DND-41 (cell line): ENCODE data around the gene MRNIP.

Source experiments
- ATAC-seq: fragments of 200-7000 bp; cut with Tn5 transposase; 3 replicates; pipeline ENCODE4 v1.9.1; 2021; ENCODE audit warnings: low read depth; ENCODE audit not compliant: insufficient read depth
- DNase-seq: peaks from one replicate; pipeline ENCODE4 v3.0.0-alpha.2; 2020
- H2AFZ ChIP-seq: 2 replicates; pipeline ENCODE4 v1.6.0; 2012; ENCODE audit warnings: low read depth, low read length
- H3K27ac ChIP-seq: 2 replicates; pipeline ENCODE4 v1.5.1; 2012; ENCODE audit warnings: low read length, inconsistent platforms
- H3K27me3 ChIP-seq: fragments of 200-600 bp; sonication (generic); 2 replicates; pipeline ENCODE4 v1.6.0; 2012; ENCODE audit warnings: low read length, mild to moderate bottlenecking, inconsistent platforms; ENCODE audit not compliant: insufficient read depth, poor library complexity
- H3K36me3 ChIP-seq: 2 replicates; pipeline ENCODE4 v1.5.1; 2012; ENCODE audit warnings: low read length, inconsistent platforms; ENCODE audit not compliant: insufficient read depth
- H3K4me1 ChIP-seq: 2 replicates; pipeline ENCODE4 v1.5.1; 2012; ENCODE audit warnings: mild to moderate bottlenecking, low read length; ENCODE audit not compliant: insufficient read depth
- H3K4me2 ChIP-seq: 2 replicates; pipeline ENCODE4 v1.6.0; 2012; ENCODE audit warnings: mild to moderate bottlenecking, moderate library complexity, low read length, inconsistent platforms; ENCODE audit not compliant: insufficient read depth
- H3K4me3 ChIP-seq, 2 experiments: fragments of 200-600 bp in 1 of 2; shearing (Covaris generic) in 1 of 2; 2 replicates each; pipeline ENCODE4 v1.5.1; 2012 to 2016; ENCODE audit warnings: inconsistent platforms in 2 of 2, low read length in 2 of 2, mild to moderate bottlenecking in 2 of 2, low read depth in 1 of 2, moderate library complexity in 1 of 2
- H3K79me2 ChIP-seq: 2 replicates; pipeline ENCODE4 v1.6.0; 2012; ENCODE audit warnings: low read length, inconsistent platforms; ENCODE audit not compliant: insufficient read depth
- H3K9ac ChIP-seq: 2 replicates; pipeline ENCODE4 v1.6.0; 2012; ENCODE audit warnings: low read depth, mild to moderate bottlenecking, inconsistent platforms, low read length, moderate library complexity
- H3K9me3 ChIP-seq: 2 replicates; pipeline ENCODE4 v1.5.1; 2012; ENCODE audit warnings: low read length, moderate library complexity, mild to moderate bottlenecking, inconsistent platforms; ENCODE audit not compliant: insufficient read depth, severe bottlenecking
- H4K20me1 ChIP-seq: 2 replicates; pipeline ENCODE4 v1.6.0; 2012; ENCODE audit warnings: low read length; ENCODE audit not compliant: insufficient read depth
- CTCF ChIP-seq: IDR thresholded peaks from 2 replicates; pipeline ENCODE4 v1.5.1; 2012; ENCODE audit warnings: borderline replicate concordance, low read length, moderate library complexity, mild to moderate bottlenecking; ENCODE audit not compliant: poor library complexity, severe bottlenecking; ENCODE audit errors: extremely low read depth
- EZH2 ChIP-seq: IDR thresholded peaks from 3 replicates; pipeline ENCODE4 v1.6.1; 2012; ENCODE audit warnings: borderline replicate concordance, low read depth, mild to moderate bottlenecking, moderate library complexity, low read length, inconsistent platforms; ENCODE audit not compliant: severe bottlenecking

Gene MRNIP

GRCh38 chr5:179906294-179906794 is 47.7 kb upstream of the MRNIP start:
- no peak for TF ChIP-seq CTCF
- TF ChIP-seq EZH2, result no peak
- Histone ChIP-seq H3K4me3 (peak overlapping the region; percentile 79 to 93; a peak in 3 of 4 replicates), H3K4me1 (peaks cover 34% of the 10 kb centered on the region), H3K27me3 (no peaks in the 10 kb centered on the region), H3K9me3 (no peaks in the 10 kb centered on the region), H4K20me1 (peaks cover 20% of the 10 kb centered on the region), H3K79me2 (peaks cover 36% of the 10 kb centered on the region), H2AFZ (no peak overlapping the region), H3K27ac (peak overlapping the region; percentile 3; the same call in 1 of the 2 replicates), H3K9ac (peak overlapping the region; percentile 71), H3K36me3 (peaks cover 44% of the 10 kb centered on the region), H3K4me2 (peak overlapping the region; percentile 87)
- ATAC-seq (no peak), DNase-seq (peak; percentile 18)

GRCh38 chr5:179905161-179905560 is 46.5 kb upstream of the MRNIP start:
- Histone ChIP-seq H3K79me2 (peaks cover 36% of the 10 kb centered on the region), H3K4me1 (peaks cover 34% of the 10 kb centered on the region), H3K9ac (no peak overlapping the region), H2AFZ (no peak overlapping the region), H3K27me3 (no peaks in the 10 kb centered on the region), H3K4me2 (no peak overlapping the region), H3K4me3 (no peak overlapping the region), H3K9me3 (no peaks in the 10 kb centered on the region), H4K20me1 (peaks cover 20% of the 10 kb centered on the region), H3K36me3 (peaks cover 54% of the 10 kb centered on the region), H3K27ac (no peak overlapping the region)
- TF ChIP-seq EZH2 (no peak), CTCF (no peak)
- DNase-seq, result no peak
- no peak for ATAC-seq

DNA sequence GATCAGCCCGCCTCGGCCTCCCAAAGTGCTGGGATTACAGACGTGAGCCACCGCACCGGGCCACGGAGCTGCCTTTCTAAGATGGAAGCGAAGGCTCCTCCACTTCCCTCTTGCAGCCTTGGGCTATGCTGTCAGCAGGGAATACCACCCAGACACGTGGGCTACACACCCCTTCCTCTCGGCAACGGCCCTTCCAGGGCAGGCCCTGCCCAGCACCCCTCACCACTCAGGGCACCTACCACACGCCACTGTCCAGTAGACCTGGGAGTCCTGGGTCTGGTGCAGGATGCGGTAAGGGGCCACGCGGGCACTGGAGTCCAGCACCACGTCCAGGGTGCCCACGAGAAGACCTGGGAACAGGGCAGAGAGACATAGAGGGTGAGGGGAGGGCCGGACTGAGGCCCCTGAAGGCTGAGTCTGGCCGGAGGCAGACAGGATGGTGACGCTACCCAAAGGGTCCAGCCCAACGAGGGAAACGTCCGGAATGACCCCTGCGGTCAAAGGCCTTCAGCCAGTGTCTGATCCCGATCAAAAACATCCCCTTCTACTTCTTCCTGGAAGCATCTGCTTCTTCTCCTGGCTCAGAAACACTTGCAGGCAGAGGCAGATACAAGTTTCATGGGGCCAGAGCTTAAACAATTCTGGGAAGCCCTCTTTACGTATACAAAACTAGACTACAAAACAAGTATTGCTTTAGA is 46.0 kb upstream of the MRNIP start:
- no peaks in the 10 kb centered on the region for H3K27me3 ChIP-seq
- TF ChIP-seq CTCF (no peak), EZH2 (no peak)
- H2AFZ ChIP-seq, result no peak overlapping the region
- peaks cover 23% of the 10 kb centered on the region for H4K20me1 ChIP-seq
- peaks cover 34% of the 10 kb centered on the region for H3K4me1 ChIP-seq
- no peak overlapping the region for H3K4me3 ChIP-seq
- no peak overlapping the region for H3K9ac ChIP-seq
- DNase-seq (no peak), ATAC-seq (no peak)
- peaks cover 60% of the 10 kb centered on the region for H3K36me3 ChIP-seq
- no peak overlapping the region for H3K4me2 ChIP-seq
- H3K9me3 ChIP-seq, result no peaks in the 10 kb centered on the region
- H3K27ac ChIP-seq, result no peak overlapping the region
- peaks cover 36% of the 10 kb centered on the region for H3K79me2 ChIP-seq
